Upper lobe of right lung (tissue), 1 donor: Measurements from ENCODE around the gene SMIM28. TPM values are rescaled to one million over a fixed set of nuclear protein-coding genes. Genes with fewer than 3 reads are reported as not detected.

Experiments used
- ATAC-seq: fragments of 200-7000 bp; cut with Tn5 transposase; one replicate; pipeline ENCODE4 v1.9.1; 2020; ENCODE audit warnings: mild to moderate bottlenecking, moderate library complexity
- DNase-seq: peaks from one replicate; pipeline ENCODE4 v3.0.0-alpha.2; 2020
- H3K27ac ChIP-seq: fragments of 200-600 bp; one replicate; pipeline ENCODE4 v1.8.0; 2022
- H3K27me3 ChIP-seq: fragments of 200-600 bp; one replicate; pipeline ENCODE4 v1.8.0; 2022; ENCODE audit warnings: mild to moderate bottlenecking
- H3K36me3 ChIP-seq: fragments of 200-600 bp; one replicate; pipeline ENCODE4 v1.8.0; 2022
- H3K4me1 ChIP-seq: fragments of 200-600 bp; one replicate; pipeline ENCODE4 v1.8.0; 2022
- H3K4me3 ChIP-seq: fragments of 200-600 bp; one replicate; pipeline ENCODE4 v1.8.0; 2022; ENCODE audit warnings: mild to moderate bottlenecking
- H3K9me3 ChIP-seq: fragments of 200-600 bp; one replicate; pipeline ENCODE4 v1.8.0; 2022
- CTCF ChIP-seq: fragments of 200-600 bp; IDR thresholded peaks from one replicate; pipeline ENCODE4 v1.8.0; 2022; ENCODE audit warnings: antibody characterized with exemption
- intact Hi-C: fragments of 100-400 bp; cut with DNase I; formaldehyde crosslinking; loops from one replicate; pipeline ENCODE4 v1.11.0; 2022
- total RNA-seq: library from RNA; stranded (reverse); fragmentation: NEBNext Ultra II Directional; extraction: Animal tissue kit (Norgen Biotek cat#: 25700); gene quantifications from one replicate; pipeline ENCODE4 v1.2.1, GENCODE V29; 2021
- donor health status: DM: no; HTN: yes; CAD: no; lungs with severe emphysema.

Gene SMIM28
- total RNA-seq, 1 donor from 2014 or later: not detected

DNA sequence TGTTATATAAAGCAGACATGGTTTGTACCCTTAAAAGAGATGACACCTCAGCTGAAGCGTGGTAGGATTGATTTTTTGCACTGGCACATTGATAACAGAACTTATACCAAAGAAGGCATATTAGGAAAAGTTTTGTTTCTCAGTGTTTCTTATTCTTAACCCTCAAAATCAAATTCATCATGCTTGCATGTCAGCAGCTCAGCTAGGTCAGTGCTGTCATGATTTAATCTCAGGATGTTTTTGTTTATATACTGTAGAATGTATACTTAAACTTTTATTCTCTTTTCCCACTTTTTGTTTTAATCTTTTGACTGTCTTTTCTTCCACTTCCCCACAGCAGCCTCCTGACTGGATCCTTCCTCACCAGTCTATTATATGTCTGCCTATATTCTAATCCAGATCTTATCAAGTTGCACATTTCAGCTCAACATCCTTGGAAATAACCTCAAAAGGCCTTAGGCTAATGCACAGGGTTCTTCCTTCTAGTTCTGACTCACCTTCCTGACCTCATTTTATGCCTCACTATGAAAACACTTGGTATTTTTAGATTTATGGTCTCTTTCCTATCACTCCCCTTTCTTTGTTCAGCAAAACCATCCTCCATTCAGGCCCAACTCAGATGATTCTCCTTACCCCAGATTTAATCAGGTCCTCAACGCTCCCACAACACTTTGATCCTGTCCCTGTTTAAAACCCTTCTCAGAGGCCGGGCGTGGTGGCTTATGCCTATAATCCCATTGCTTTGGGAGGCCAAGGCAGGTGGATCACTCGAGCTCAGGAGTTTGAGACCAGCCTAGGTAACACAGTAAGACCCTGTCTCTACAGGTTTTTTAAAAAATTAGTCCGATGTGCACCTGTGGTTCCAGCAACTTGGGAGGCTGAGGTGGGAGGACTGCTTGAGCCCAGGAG is 33.5 kb downstream of the SMIM28 start:
- peaks cover 13% of the 10 kb centered on the region for H3K4me1 ChIP-seq
- ATAC-seq (no peak), DNase-seq (no peak)
- intact Hi-C loops: no loop called here
- H3K27ac ChIP-seq: no peak overlapping the region
- H3K36me3 ChIP-seq: peaks cover 75% of the 10 kb centered on the region
- no peaks in the 10 kb centered on the region for H3K27me3 ChIP-seq
- no peaks in the 10 kb centered on the region for H3K9me3 ChIP-seq
- no peak overlapping the region for H3K4me3 ChIP-seq
- no peak for TF ChIP-seq CTCF

GRCh38 chr6:138415125-138415524 is 37.4 kb downstream of the SMIM28 start:
- H3K4me3 ChIP-seq: no peak overlapping the region
- no peak overlapping the region for H3K27ac ChIP-seq
- intact Hi-C loops: no loop called here
- no peaks in the 10 kb centered on the region for H3K9me3 ChIP-seq
- DNase-seq (no peak), ATAC-seq (no peak)
- no peaks in the 10 kb centered on the region for H3K27me3 ChIP-seq
- H3K4me1 ChIP-seq: peaks cover 7% of the 10 kb centered on the region
- no peak for TF ChIP-seq CTCF
- peaks cover 37% of the 10 kb centered on the region for H3K36me3 ChIP-seq

DNA sequence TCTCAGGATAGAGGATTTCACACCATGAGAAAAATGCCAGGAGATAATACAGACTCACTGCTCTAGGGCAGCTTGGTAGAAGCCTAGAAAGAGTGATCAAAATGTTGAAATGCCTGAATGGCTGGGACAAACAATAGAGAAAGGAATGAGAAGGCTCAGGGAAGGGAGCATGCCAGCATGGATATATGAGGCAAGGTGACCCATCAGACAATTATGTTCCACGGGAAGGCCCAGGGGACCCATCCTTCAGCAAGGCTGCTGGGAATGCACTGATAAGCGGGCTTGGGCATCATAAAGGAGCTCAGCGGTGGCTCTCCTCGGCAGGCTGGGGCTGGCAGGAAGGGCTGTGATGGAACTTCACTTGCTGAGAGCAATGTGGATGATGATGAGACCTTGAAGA is 38.5 kb downstream of the SMIM28 start:
- no peak overlapping the region for H3K27ac ChIP-seq
- H3K4me1 ChIP-seq: no peaks in the 10 kb centered on the region
- TF ChIP-seq CTCF: no peak
- H3K36me3 ChIP-seq: peaks cover 29% of the 10 kb centered on the region
- no peak for ATAC-seq
- intact Hi-C loops: no loop called here
- no peak for DNase-seq
- no peaks in the 10 kb centered on the region for H3K27me3 ChIP-seq
- H3K9me3 ChIP-seq: no peaks in the 10 kb centered on the region
- no peak overlapping the region for H3K4me3 ChIP-seq

GRCh38 chr6:138417493-138418117 is 39.9 kb downstream of the SMIM28 start:
- Histone ChIP-seq H3K4me3 (no peak overlapping the region), H3K9me3 (no peaks in the 10 kb centered on the region), H3K27me3 (no peaks in the 10 kb centered on the region), H3K4me1 (no peaks in the 10 kb centered on the region), H3K27ac (no peak overlapping the region), H3K36me3 (peaks cover 15% of the 10 kb centered on the region)
- no peak for DNase-seq
- intact Hi-C loops: no loop called here
- ATAC-seq: no peak
- no peak for TF ChIP-seq CTCF

GRCh38 chr6:138418118-138418742 is 40.5 kb downstream of the SMIM28 start:
- ATAC-seq (no peak), DNase-seq (no peak)
- peaks cover 3% of the 10 kb centered on the region for H3K4me1 ChIP-seq
- TF ChIP-seq CTCF: no peak
- no peak overlapping the region for H3K27ac ChIP-seq
- peaks cover 9% of the 10 kb centered on the region for H3K36me3 ChIP-seq
- H3K9me3 ChIP-seq: no peaks in the 10 kb centered on the region
- no peak overlapping the region for H3K4me3 ChIP-seq
- H3K27me3 ChIP-seq: no peaks in the 10 kb centered on the region
- intact Hi-C loops: no loop called here
